Prostate gland (tissue), 2 donors: ENCODE results near the gene METRNL. TPM values are rescaled to one million over a fixed set of nuclear protein-coding genes. Genes with fewer than 3 reads are reported as not detected.

Experiments
- DNase-seq: peaks from one replicate; pipeline ENCODE4 v3.0.0-alpha.2; 2019; ENCODE audit warnings: low spot score
- H3K27ac ChIP-seq, 2 donors: fragments of 200-600 bp; sonication (generic); 2 replicates each; pipeline ENCODE4 v1.5.1; 2017 to 2019
- H3K27me3 ChIP-seq: fragments of 200-600 bp; sonication (generic); replicated peaks from 2 replicates; pipeline ENCODE4 v1.5.1; 2019; ENCODE audit not compliant: insufficient read depth
- H3K36me3 ChIP-seq, 2 donors: fragments of 200-600 bp; sonication (generic); 1 replicate in 1 of 2; 2 replicates in 1 of 2; pipeline versions ENCODE4 v1.5.1 to v1.8.1; 2017 to 2019
- H3K4me1 ChIP-seq: fragments of 200-600 bp; sonication (generic); replicated peaks from 2 replicates; pipeline ENCODE4 v1.5.1; 2019
- H3K4me3 ChIP-seq, 2 donors: fragments of 200-600 bp; sonication (generic); 2 replicates each; pipeline ENCODE4 v1.5.1; 2017 to 2019
- H3K9me3 ChIP-seq: fragments of 200-600 bp; sonication (generic); 2 replicates; pipeline ENCODE4 v1.5.1; 2017
- POLR2A ChIP-seq: fragments of 450-650 bp; IDR thresholded peaks from one replicate; pipeline ENCODE4 v1.6.1; 2016; ENCODE audit warnings: antibody characterized with exemption, mild to moderate bottlenecking
- POLR2AphosphoS5 ChIP-seq: sonication (generic); formaldehyde crosslinking; IDR thresholded peaks from one replicate; pipeline ENCODE4 v1.6.1; 2017; ENCODE audit warnings: antibody characterized with exemption
- WGBS: methylation state at CpG from one replicate; pipeline ENCODE4 v1.1.5; 2018; 5-methylcytosine and 5-hydroxymethylcytosine counted together
- intact Hi-C: fragments of 100-400 bp; cut with DNase I; formaldehyde crosslinking; loops from one replicate; pipeline ENCODE4 v1.14.2; 2022
- total RNA-seq, 2 donors: library from RNA; depleted of rRNA; stranded (reverse); fragments of >200 nt; gene quantifications; one replicate each; pipeline ENCODE4 v1.1.0, GENCODE V29; 2016
- TF ChIP-seq, protein P1 (sequence below), 4 experiments: fragments of 200-600 bp in 2 of 4; fragments of 450-650 bp in 2 of 4; sonication (generic) in 2 of 4; IDR thresholded peaks; 1 replicate in 3 of 4; 2 replicates in 1 of 4; pipeline ENCODE4 v1.5.1; 2016 to 2019; ENCODE audit warnings: antibody characterized with exemption in 4 of 4, mild to moderate bottlenecking in 2 of 4, moderate library complexity in 2 of 4

Gene METRNL
- total RNA-seq, 2 donors from 2014 or later: 22.4 to 59.4 TPM

DNA sequence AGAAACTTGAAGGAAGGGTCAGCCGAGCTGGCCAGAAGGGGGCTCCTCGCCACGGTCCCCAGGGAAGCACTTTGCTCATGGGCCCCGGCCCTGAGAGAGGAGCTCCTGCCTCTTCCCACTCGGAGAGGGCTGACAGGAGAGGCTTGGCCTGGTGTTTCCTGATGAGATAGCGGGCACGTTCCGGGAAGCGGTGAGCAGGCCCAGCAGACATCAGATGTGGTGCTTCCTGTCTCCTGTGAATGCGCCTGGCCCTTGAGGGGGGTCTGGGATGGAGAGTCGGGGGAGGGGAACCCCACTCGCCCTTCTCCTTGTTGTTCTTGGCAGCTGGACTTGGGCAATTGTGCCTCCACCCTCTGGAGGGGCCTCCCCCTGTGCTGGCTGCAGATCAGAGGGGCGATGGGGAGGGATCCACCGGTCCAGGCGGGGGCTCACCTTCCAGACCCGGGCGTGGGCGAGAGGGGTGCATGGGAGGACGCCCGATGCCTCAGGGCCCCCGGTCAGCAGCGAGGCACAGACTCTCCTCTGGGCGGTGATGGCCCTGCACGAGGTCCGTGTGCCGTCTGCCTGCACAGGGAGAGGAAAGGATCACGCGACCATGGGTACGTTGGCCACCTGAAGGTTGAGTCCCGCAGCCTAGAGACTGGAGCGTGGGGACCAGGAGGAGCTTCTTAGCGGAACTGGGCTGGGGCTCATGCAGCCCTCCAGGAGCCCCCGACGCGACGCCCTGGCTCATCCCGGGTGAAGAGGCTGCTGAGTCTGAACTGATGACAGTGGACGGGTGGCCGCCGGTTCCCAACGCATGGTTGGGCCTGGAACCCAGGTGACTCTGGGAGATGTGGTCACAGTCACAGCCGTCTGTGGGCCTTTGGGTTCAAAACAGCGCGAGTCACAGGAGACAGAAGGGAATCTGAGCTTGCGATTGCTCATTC, 25.4 kb downstream of the METRNL start:
- TF ChIP-seq POLR2A: no peak
- TF ChIP-seq, protein P1, sequence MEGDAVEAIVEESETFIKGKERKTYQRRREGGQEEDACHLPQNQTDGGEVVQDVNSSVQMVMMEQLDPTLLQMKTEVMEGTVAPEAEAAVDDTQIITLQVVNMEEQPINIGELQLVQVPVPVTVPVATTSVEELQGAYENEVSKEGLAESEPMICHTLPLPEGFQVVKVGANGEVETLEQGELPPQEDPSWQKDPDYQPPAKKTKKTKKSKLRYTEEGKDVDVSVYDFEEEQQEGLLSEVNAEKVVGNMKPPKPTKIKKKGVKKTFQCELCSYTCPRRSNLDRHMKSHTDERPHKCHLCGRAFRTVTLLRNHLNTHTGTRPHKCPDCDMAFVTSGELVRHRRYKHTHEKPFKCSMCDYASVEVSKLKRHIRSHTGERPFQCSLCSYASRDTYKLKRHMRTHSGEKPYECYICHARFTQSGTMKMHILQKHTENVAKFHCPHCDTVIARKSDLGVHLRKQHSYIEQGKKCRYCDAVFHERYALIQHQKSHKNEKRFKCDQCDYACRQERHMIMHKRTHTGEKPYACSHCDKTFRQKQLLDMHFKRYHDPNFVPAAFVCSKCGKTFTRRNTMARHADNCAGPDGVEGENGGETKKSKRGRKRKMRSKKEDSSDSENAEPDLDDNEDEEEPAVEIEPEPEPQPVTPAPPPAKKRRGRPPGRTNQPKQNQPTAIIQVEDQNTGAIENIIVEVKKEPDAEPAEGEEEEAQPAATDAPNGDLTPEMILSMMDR (IDR thresholded peaks at IDR 0.05): no peak
- TF ChIP-seq POLR2AphosphoS5: no peak
- no peak overlapping the region for H3K4me3 ChIP-seq
- no peak for DNase-seq
- no peaks in the 10 kb centered on the region for H3K36me3 ChIP-seq
- peaks cover 6% of the 10 kb centered on the region for H3K4me1 ChIP-seq
- H3K27ac ChIP-seq: no peak overlapping the region
- no peaks in the 10 kb centered on the region for H3K27me3 ChIP-seq
- no peaks in the 10 kb centered on the region for H3K9me3 ChIP-seq
- WGBS: 79% methylated on average over 45 of the region's 45 CpGs
- intact Hi-C loops: no loop called here

DNA sequence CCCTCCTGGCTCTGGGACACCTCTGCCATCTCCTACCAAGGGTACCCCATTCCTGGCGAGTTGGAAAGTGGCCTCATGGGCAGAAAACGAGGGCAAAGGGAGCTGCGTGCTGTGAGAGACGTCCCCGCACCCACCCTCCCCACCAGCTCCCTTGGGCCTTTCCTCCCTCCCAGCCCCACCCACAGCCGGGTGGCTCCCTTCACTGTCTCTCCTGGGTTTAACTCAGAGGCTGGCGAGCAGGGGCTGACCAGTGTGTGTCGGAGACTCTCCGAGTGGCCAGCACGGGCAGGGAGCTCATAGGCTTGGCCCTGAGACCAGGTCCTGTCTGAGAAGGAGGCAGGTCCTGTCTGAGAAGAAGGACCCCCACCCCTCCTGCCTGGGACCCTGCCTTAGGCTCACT, 26.1 kb downstream of the METRNL start:
- WGBS: 70% methylated on average over 10 of the region's 10 CpGs
- no peak for DNase-seq
- Histone ChIP-seq H3K27ac (no peak overlapping the region), H3K36me3 (no peaks in the 10 kb centered on the region), H3K27me3 (no peaks in the 10 kb centered on the region), H3K4me3 (no peak overlapping the region), H3K4me1 (peaks cover 5% of the 10 kb centered on the region), H3K9me3 (no peaks in the 10 kb centered on the region)
- intact Hi-C loops: no loop called here
- TF ChIP-seq POLR2AphosphoS5 (no peak), POLR2A (no peak)
- TF ChIP-seq, protein P1 (IDR thresholded peaks at IDR 0.05): no peak

DNA sequence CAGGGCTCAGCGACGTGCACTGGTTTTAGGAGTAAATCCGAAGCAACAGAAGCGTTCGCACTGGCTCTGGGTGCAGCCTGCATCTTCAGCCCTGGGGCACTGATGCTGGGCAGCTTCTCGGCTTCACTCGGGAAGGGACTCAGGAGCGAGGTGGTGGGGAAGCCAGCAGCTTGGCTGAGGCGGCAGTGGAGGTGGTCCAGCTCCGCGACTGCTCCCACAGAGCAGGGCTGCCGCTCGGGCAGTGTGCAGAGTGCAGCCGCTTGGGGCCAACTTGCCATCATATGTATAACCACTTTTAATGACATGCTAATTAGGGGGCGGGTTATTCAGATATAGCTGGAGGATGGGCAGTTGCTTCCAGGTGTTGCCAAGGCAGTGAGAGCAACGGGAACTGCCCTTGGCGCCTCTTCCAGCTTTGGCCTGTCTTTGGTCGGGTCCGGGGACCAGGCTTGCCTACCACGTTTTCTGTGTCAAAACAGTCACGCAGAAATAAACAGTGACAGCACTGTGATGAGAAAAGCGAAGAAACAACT, 26.7 kb downstream of the METRNL start:
- Histone ChIP-seq H3K36me3 (no peaks in the 10 kb centered on the region), H3K4me3 (no peak overlapping the region), H3K27me3 (no peaks in the 10 kb centered on the region), H3K27ac (no peak overlapping the region), H3K4me1 (peaks cover 5% of the 10 kb centered on the region), H3K9me3 (no peaks in the 10 kb centered on the region)
- intact Hi-C loops: no loop called here
- 59% methylated on average over 22 of the region's 22 CpGs for WGBS
- TF ChIP-seq POLR2AphosphoS5 (no peak), POLR2A (no peak)
- TF ChIP-seq, protein P1 (IDR thresholded peaks at IDR 0.05): no peak
- DNase-seq: no peak

DNA sequence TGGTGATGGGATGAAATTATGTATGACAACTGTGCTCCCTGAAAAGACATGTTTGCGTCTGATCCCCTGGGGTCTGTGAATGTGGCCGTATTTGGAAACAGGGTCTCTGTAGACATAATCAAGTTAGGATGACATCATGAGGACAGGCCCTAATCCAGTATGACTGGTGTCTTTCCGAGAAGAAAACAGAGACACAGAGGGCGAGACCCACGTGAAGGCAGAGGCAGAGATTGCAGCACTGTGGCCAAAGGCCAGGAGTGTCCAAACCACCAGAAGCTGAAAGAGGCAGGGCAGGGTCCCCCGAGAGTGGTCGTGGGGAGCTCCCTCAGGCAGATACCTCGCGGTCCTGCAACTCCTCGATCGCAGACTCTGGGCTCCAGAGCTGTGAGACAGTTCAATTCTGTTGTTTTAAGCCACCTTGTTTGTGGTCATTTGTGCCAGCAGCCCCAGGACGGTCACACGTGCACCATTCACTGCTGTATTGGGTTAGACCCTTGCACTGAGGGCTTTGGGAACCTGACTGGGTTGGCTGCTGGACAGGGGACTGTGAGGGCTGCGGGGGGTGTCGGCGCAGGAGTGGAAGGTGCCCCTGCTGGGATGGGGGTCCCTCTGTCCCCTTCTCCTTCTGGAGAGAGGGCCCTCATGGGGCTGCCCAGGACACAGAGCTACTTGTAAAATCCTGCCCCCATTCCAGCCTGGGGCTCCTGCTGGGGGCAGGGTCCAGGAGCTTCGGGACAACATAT, 27.7 kb downstream of the METRNL start:
- H3K4me1 ChIP-seq: peaks cover 5% of the 10 kb centered on the region
- WGBS: 80% methylated on average over 15 of the region's 17 CpGs
- intact Hi-C loops: no loop called here

More for the DNA sequence above, 27.7 kb downstream of the METRNL start:
- no peaks in the 10 kb centered on the region for H3K27me3 ChIP-seq
- TF ChIP-seq, protein P1 (IDR thresholded peaks at IDR 0.05): no peak
- no peak for TF ChIP-seq POLR2AphosphoS5
- no peak for TF ChIP-seq POLR2A
- no peaks in the 10 kb centered on the region for H3K9me3 ChIP-seq
- no peak overlapping the region for H3K27ac ChIP-seq
- no peaks in the 10 kb centered on the region for H3K36me3 ChIP-seq
- no peak for DNase-seq
- H3K4me3 ChIP-seq: no peak overlapping the region
